GM18499 (cell line): Measurements from ENCODE around the gene PHKA1.
A peak's percentile ranks its signal among the peaks of the same experiment; 100 is the strongest.
"Not testable (repeated sequence)": the region's sequence is repeated elsewhere in the genome, so short reads cannot be mapped to it uniquely, and the experiment has no call there.

ENCODE experiments used
- ATAC-seq: cut with Tn5 transposase; IDR thresholded peaks from one replicate; pipeline ENCODE4 v1.9.1; 2021; ENCODE audit warnings: moderate number of reproducible peaks; ENCODE audit not compliant: insufficient read depth, unreplicated experiment

The PHKA1 gene

DNA sequence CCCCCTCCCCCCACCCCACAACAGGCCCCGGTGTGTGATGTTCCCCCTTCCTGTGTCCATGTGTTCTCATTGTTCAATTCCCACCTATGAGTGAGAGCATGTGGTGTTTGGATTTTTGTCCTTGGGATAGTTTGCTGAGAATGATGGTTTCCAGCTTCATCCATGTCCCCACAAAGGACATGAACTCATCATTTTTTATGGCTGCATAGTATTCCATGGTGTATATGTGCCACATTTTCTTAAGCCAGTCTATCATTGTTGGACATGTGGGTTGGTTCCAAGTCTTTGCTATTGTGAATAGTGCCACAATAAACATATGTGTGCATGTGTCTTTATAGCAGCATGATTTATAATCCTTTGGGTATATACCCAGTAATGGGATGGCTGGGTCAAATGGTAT lies 40.2 kb downstream of the PHKA1 start:
- not testable (repeated sequence) for ATAC-seq

- ATAC-seq: not testable (repeated sequence)
Measured at GRCh38 chrX:72669508-72669907, 44.6 kb downstream of the PHKA1 start.

- no peak for ATAC-seq
Measured at GRCh38 chrX:72666451-72666850, 47.7 kb downstream of the PHKA1 start.

DNA sequence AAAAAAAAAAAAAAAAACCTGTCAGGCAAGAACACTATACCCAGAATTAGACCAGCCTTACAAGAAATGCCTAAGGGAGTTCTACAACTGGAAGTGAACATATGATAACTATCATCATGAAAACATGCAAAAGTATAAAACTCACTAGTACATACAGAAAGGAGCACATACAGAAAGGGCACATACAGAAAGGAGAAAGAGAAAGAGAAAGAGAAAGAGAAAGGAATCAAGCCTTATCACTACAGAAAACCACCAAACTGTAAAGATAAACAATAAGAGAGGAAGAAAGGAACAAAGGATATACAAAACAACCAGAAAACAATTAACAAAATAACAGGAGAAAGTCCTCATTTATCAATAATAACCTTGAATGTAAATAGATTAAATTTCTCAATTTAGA lies 50.4 kb downstream of the PHKA1 start:
- ATAC-seq: no peak

DNA sequence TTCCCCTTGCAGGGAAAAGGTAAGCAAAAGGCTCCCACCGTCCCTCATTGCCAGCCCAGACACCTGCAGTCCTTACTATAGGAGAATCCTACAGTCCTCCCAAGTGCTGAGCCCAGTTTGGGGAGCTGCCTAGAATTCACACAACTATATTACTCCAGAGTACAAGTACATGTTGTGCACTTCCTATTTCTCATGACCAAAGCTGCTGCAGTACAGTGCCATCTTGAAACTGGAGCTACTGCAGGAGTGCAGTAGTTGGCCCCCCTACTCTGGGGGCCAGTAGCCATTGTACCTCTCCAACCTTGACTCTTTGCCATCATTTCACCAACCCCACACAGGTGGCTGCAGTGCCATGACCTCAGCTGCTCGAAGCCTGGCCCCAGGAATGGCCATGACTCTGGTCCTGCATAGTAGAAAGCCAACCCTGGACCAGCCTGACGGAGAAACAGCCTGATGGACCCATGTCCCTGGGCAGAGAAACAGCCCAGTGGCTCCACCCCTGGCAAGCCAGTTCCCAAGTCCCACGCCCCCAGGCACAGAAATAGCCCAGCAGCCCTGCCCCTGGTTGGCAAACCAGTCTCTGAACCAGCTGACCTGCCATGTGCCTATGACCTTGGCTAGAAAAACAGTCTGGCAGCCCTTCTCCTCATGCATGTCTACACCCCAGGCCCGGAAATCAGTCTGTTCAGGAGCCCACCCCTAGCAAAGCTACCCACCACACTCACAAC lies 51.9 kb downstream of the PHKA1 start:
- ATAC-seq: no peak

GRCh38 chrX:72659723-72660122 lies 54.4 kb downstream of the PHKA1 start:
- no peak for ATAC-seq

DNA sequence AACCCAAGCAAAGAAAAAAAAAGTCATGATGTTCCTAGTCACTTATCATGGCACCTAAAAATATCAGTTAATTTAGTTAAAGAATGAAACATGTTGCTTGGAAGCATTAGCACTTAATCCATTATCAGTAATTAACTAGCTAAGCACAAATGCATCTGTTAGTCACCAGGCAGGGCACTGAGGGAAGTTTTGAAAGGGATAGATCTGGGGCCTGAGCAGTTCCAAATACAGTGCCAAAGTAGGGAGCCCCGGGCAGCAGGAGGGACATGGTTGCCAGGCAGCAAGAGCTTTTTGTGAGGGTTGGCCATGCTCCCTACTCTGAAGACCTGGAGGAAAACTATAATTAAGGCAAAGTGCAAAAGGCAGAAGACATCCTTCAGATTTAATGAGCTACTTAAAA lies 62.0 kb downstream of the PHKA1 start:
- ATAC-seq: no peak

DNA sequence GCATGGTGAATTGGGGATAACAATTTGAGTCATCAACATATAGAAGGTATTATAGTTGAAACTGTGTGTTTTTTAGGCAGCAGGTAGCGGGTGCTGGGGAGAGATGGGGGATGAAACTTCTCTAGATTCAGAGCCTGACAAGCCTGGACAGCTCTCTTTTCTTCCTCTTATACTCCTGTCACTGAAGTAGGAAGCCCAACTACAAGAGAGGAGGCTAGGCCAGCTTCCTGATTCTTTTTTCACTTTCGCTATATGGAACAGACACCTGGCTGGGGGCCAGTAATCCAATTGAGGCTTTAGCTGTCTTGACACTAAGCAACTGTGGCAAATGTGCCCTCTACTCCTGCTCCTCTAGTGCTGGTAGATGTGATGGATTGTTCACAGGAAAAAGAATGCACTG lies 69.2 kb downstream of the PHKA1 start:
- no peak for ATAC-seq

DNA sequence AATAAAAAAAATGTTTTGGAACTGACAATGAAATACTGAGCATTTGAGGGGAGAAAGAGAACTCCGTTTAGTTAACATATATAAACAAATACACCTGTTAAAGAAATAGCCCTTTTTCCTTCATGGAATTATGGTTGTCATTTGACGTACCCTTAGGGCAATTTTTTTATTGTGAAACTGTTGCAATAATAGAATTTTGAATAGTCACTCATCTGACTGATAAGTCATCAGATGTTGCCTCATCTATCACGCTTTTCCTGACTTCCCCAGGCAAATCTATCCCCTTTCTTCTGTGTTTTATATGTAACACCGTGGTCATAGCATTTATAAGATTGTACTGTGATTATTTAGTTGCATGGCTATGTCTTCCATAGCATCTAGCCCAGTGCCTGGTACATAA lies 72.5 kb downstream of the PHKA1 start:
- ATAC-seq: no peak

GRCh38 chrX:72635930-72636329 lies 78.2 kb downstream of the PHKA1 start:
- no peak for ATAC-seq

DNA sequence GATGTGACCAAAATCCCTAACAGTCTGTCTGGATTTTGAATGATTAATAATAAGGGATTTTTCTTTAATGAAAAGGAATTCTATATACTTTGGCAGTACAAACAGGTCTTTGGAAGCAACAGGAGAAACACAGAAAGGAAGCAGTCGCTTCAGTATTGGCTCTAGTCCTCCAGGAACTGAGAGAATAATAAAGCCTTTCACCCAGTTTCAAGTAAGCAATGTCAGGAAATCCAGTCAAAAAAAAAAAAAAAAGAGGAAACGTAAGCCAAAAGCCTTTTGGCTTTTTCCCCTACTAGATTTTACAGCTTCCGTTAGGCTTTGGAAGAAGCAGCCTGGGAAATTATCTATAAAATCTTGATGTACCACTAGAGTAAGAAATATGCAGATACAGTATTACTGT lies 79.8 kb downstream of the PHKA1 start:
- ATAC-seq: no peak

GRCh38 chrX:72630185-72630584 lies 83.9 kb downstream of the PHKA1 start:
- ATAC-seq: no peak

DNA sequence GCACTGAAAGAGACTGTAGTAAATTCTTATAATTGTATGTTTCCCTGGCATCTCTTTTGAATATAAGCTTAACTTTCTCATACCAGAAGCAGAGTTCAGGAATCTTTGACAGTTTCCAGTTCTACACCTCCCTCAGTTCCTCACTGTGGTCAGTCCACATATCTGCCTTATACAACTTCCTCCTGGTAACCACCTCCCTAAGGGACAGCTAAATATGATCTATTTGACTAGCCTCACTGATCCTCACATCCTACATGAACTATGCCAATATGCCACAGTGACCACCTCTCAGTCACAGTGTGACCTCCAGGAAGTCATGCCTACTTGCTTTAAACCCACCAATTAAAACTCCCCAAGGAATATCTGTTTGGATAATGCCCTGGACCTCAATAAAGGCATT lies 89.9 kb downstream of the PHKA1 start:
- no peak for ATAC-seq

DNA sequence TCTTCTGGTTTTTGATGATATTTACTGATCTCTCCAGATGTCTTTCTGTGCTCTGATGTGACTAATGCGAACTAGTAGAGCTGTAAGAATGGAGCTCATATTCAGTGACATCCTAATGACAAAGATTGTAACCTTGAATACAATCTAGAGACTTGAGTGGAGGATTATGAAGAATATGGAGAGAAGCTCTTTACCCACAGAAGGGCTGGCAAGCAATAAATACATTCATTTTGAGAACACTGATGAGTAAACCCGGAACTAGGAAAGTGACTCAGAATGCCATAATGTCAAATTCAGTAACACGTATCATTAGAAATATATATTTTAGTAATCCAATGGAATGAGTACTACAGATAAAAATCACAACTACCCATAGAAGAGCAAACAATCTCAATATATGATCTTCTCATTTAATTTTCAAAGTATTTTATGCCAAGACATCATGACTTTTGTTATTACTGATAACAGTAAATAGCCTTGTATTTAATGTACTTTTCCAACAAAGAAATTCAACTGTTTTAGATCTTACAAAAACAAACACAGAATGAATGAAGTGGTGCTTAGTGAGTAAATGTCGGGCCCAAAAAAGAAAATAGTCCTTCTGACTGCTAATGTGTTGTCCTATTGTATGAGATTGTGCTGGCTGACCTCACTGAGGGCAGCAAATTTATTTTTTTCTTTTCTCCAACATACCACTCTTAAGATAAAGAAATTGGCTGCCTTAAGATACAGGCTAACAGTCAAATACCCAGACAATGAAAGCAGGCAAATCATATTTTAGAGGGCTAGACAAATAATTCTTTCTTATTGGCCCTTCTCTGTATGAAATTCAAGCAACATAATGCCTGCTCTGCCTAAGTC lies 92.3 kb downstream of the PHKA1 start:
- ATAC-seq: peak; percentile 88

- no peak for ATAC-seq
Measured at GRCh38 chrX:72621163-72621562, 92.9 kb downstream of the PHKA1 start.

DNA sequence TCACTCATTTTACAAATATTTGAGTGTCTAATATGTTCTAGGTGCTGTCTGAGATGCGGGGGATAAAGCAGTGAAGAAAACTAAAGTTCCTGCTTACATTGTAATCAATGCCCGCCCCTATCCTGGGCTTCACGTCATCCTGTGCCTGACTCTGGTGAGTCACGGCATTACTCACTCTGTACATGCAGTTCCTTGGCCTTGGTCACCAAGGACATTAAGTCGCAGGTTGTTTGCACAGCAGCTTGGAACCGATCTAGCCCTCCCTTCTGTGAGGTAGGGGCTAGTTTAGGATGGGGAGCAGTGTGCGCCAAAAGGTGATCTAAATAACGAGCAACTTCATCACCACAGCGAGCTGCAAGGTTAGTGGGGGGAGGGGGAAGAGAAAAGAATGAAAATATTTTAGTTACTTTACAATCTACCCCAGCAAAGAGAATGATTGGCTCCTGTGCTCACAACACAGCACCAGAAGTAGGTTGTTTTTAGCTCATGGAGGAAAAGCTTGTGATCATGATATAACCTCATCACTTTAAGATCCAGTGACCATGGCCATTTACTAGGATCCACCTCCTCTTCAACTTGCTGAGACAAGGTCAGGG lies 93.5 kb downstream of the PHKA1 start:
- ATAC-seq: no peak

- ATAC-seq: no peak
Measured at GRCh38 chrX:72609313-72609712, 104.8 kb downstream of the PHKA1 start.

GRCh38 chrX:72604705-72605104 lies 109.4 kb downstream of the PHKA1 start:
- no peak for ATAC-seq

GRCh38 chrX:72604112-72604511 lies 110.0 kb downstream of the PHKA1 start:
- no peak for ATAC-seq

GRCh38 chrX:72591038-72591437 lies 123.1 kb downstream of the PHKA1 start:
- ATAC-seq: not testable (repeated sequence)

- no peak for ATAC-seq
Measured at GRCh38 chrX:72584163-72584562, 129.9 kb downstream of the PHKA1 start.
